SU-DHL-6 (cell line): Measurements from ENCODE around the gene U2AF2.

ENCODE experiments used
- H2AFZ ChIP-seq: fragments of 200-600 bp; sonication (generic); 2 replicates; pipeline ENCODE4 v1.6.1; 2014; ENCODE audit warnings: low read depth, mild to moderate bottlenecking, moderate library complexity, mixed read lengths, antibody characterized with exemption, low read length; ENCODE audit not compliant: severe bottlenecking
- H3F3A ChIP-seq: fragments of 200-600 bp; shearing (Covaris generic); 2 replicates; pipeline ENCODE4 v1.6.0; 2016; ENCODE audit warnings: antibody characterized with exemption, mild to moderate bottlenecking; ENCODE audit not compliant: insufficient read depth
- H3K27ac ChIP-seq: fragments of 200-600 bp; sonication (generic); 2 replicates; pipeline ENCODE4 v1.5.1; 2016; ENCODE audit warnings: low read depth, mild to moderate bottlenecking, low read length, moderate library complexity, mixed read lengths
- H3K27me3 ChIP-seq: fragments of 200-600 bp; sonication (generic), shearing (Covaris generic); 2 replicates; pipeline ENCODE4 v1.6.0; 2014; ENCODE audit warnings: mild to moderate bottlenecking, low read length
- H3K36me3 ChIP-seq: fragments of 200-600 bp; sonication (generic); 2 replicates; pipeline ENCODE4 v1.6.1; 2014; ENCODE audit warnings: mild to moderate bottlenecking, low read length, mixed read lengths
- H3K4me2 ChIP-seq: fragments of 300-600, 200-600 bp; shearing (Covaris generic), sonication (generic); 2 replicates; pipeline ENCODE4 v1.6.0; 2014; ENCODE audit warnings: low read length, low read depth, mild to moderate bottlenecking; ENCODE audit not compliant: poor library complexity, severe bottlenecking
- H3K4me3 ChIP-seq: fragments of 200-600 bp; sonication (generic); 2 replicates; pipeline ENCODE4 v1.5.1; 2014; ENCODE audit warnings: antibody characterized with exemption, low read length, mild to moderate bottlenecking, mixed read lengths; ENCODE audit not compliant: insufficient read depth, poor library complexity, severe bottlenecking
- H3K79me2 ChIP-seq: fragments of 200-600 bp; sonication (generic); 2 replicates; pipeline ENCODE4 v1.6.1; 2014; ENCODE audit warnings: mild to moderate bottlenecking, low read length, moderate library complexity; ENCODE audit not compliant: insufficient read depth
- H3K9ac ChIP-seq: fragments of 200-600 bp; sonication (generic); 2 replicates; pipeline ENCODE4 v1.7.0; 2014; ENCODE audit warnings: mild to moderate bottlenecking, low read length
- H3K9me2 ChIP-seq: fragments of 200-600 bp; sonication (generic); replicated peaks from 2 replicates; pipeline ENCODE4 v1.6.1; 2014; ENCODE audit warnings: low read length; ENCODE audit not compliant: insufficient read depth
- H3K9me3 ChIP-seq: fragments of 200-600 bp; sonication (generic); 2 replicates; pipeline ENCODE4 v1.6.1; 2014; ENCODE audit warnings: low read length, mixed read lengths; ENCODE audit not compliant: insufficient read depth
- H4K20me1 ChIP-seq: fragments of 200-600 bp; sonication (generic); 2 replicates; pipeline ENCODE4 v1.6.1; 2014; ENCODE audit warnings: low read depth, mild to moderate bottlenecking, antibody characterized with exemption, low read length, moderate library complexity, mixed read lengths
- CTCF ChIP-seq: fragments of 200-600 bp; sonication (generic); IDR thresholded peaks from one replicate; pipeline ENCODE4 v1.5.1; 2017; ENCODE audit warnings: antibody characterized with exemption, mild to moderate bottlenecking, low read length, moderate library complexity; ENCODE audit not compliant: insufficient read depth, poor library complexity, severe bottlenecking
- EZH2phosphoT487 ChIP-seq: fragments of 200-600 bp; sonication (generic), shearing (Covaris generic); conservative IDR thresholded peaks from 2 replicates; pipeline ENCODE4 v1.6.1; 2018; ENCODE audit warnings: mild to moderate bottlenecking, antibody characterized with exemption, low read length, moderate library complexity, mixed read lengths

U2AF2 gene

GRCh38 chr19:55643887-55644176, 11.0 kb upstream of the U2AF2 start:
- peak overlapping the region; percentile 98 for H3K9ac ChIP-seq
- H4K20me1 ChIP-seq = no peaks in the 10 kb centered on the region
- no peaks in the 10 kb centered on the region; the same call in 1 of the 2 replicates for H3K36me3 ChIP-seq
- peak overlapping the region; percentile 90 for H3K27ac ChIP-seq
- no peaks in the 10 kb centered on the region for H3K9me2 ChIP-seq
- no peak overlapping the region for H2AFZ ChIP-seq
- peaks cover 57% of the 10 kb centered on the region for H3F3A ChIP-seq
- H3K4me2 ChIP-seq = peak overlapping the region; percentile 71
- no peaks in the 10 kb centered on the region for H3K27me3 ChIP-seq
- peaks cover 24% of the 10 kb centered on the region for H3K79me2 ChIP-seq
- no peaks in the 10 kb centered on the region for H3K9me3 ChIP-seq
- H3K4me3 ChIP-seq = peak overlapping the region; percentile 99
- TF ChIP-seq EZH2phosphoT487 (no peak), CTCF (no peak)

- Histone ChIP-seq H3K36me3 (no peaks in the 10 kb centered on the region; the same call in 1 of the 2 replicates), H3K79me2 (peaks cover 24% of the 10 kb centered on the region), H2AFZ (no peak overlapping the region), H3K4me2 (peak overlapping the region; percentile 71), H3K9ac (peak overlapping the region; percentile 98), H3K4me3 (peak overlapping the region; percentile 99), H3K27me3 (no peaks in the 10 kb centered on the region), H3F3A (peaks cover 54% of the 10 kb centered on the region), H3K9me3 (no peaks in the 10 kb centered on the region), H3K27ac (peak overlapping the region; percentile 90), H4K20me1 (no peaks in the 10 kb centered on the region), H3K9me2 (no peaks in the 10 kb centered on the region)
- TF ChIP-seq EZH2phosphoT487 = no peak
- TF ChIP-seq CTCF = no peak
Observed at GRCh38 chr19:55644191-55644833, 10.5 kb upstream of the U2AF2 start.

GRCh38 chr19:55644842-55645511, 9.9 kb upstream of the U2AF2 start:
- H3K4me2 ChIP-seq = peak overlapping the region; percentile 71
- H3K4me3 ChIP-seq = peak overlapping the region; percentile 99
- H2AFZ ChIP-seq = no peak overlapping the region
- no peaks in the 10 kb centered on the region for H3K9me2 ChIP-seq
- no peaks in the 10 kb centered on the region for H3K27me3 ChIP-seq
- H3K36me3 ChIP-seq = no peaks in the 10 kb centered on the region; the same call in 1 of the 2 replicates
- TF ChIP-seq EZH2phosphoT487 (no peak), CTCF (no peak)
- H3F3A ChIP-seq = peaks cover 51% of the 10 kb centered on the region
- H4K20me1 ChIP-seq = no peaks in the 10 kb centered on the region
- H3K9me3 ChIP-seq = no peaks in the 10 kb centered on the region
- H3K79me2 ChIP-seq = peaks cover 24% of the 10 kb centered on the region
- H3K27ac ChIP-seq = peak overlapping the region; percentile 90
- peak overlapping the region; percentile 98 for H3K9ac ChIP-seq
